ENCODE results near the gene MRPS14.

MRPS14 gene

GRCh38 chr1:174964261-174964971, 58.8 kb downstream of the MRPS14 start:
- TF ChIP-seq CTCF (conservative IDR thresholded peaks at IDR 0.05) (no peak), ZFX (IDR thresholded peaks at IDR 0.05) (no peak)
- H3K27ac ChIP-seq = no peak overlapping the region

GRCh38 chr1:174963529-174964125, 59.6 kb downstream of the MRPS14 start:
- H3K27ac ChIP-seq = no peak overlapping the region
- TF ChIP-seq ZFX (IDR thresholded peaks at IDR 0.05) = no peak
- TF ChIP-seq CTCF (conservative IDR thresholded peaks at IDR 0.05) = no peak

Data from C4-2B (cell line).